Coronary artery (tissue), 2 donors: Measurements from ENCODE around the gene EFEMP1.

Source experiments
- DNase-seq: peaks from one replicate; pipeline ENCODE4 v3.0.0-alpha.2; 2017; ENCODE audit warnings: low spot score
- H3K27ac ChIP-seq, 2 donors: fragments of 200-600 bp; sonication (generic); one replicate each; pipeline ENCODE4 v1.5.1; 2016 to 2019
- H3K4me3 ChIP-seq: fragments of 200-600 bp; sonication (generic); 2 replicates; pipeline ENCODE4 v1.5.1; 2016; ENCODE audit warnings: mild to moderate bottlenecking, moderate library complexity
- CTCF ChIP-seq: fragments of 200-600 bp; sonication (generic); IDR thresholded peaks from one replicate; pipeline ENCODE4 v1.5.1; 2019; ENCODE audit warnings: antibody characterized with exemption

The EFEMP1 gene

GRCh38 chr2:55888936-55889335 is 34.6 kb downstream of the EFEMP1 start:
- Histone ChIP-seq H3K4me3 (no peak overlapping the region), H3K27ac (peak overlapping the region; percentile 65 to 84)
- TF ChIP-seq CTCF: no peak
- no peak for DNase-seq

DNA sequence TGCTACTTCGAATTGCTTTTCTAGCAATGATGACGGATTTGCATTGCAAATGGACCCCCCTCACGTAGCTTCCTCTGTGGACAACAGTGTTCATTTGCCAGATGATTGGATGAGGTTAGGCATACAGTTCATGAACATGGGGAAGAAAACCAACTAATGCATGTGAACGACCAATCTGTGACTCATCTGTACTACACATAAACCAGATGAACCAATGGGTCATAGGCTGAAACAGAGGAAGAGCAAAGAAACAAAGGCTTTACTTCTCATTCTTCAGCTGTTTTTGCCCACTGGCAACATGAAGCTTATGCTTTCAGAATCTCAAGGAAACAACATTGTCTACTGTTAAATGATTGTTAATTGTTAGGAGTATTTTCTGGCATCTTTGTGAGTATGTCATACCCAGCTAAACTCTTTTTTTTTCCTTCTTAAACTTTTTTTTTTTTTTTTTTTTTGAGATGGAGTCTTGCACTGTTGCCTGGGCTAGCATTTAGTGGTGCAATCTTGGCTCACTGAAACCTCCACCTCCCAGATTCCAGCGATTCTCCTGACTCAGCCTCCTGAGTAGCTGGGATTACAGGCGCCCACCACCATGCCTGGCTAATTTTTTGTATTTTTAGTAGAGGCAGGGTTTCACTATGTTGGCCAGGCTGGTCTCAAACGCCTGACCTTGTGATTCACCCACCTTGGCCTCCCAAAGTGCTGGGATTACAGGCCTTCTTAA is 35.5 kb downstream of the EFEMP1 start:
- no peak for TF ChIP-seq CTCF
- no peak for DNase-seq
- Histone ChIP-seq H3K4me3 (no peak overlapping the region), H3K27ac (peak overlapping the region; percentile 65 to 84)

- DNase-seq: no peak
- no peak for TF ChIP-seq CTCF
- Histone ChIP-seq H3K27ac (peak overlapping the region; percentile 65 to 84), H3K4me3 (no peak overlapping the region)
These were observed 36.2 kb downstream of the EFEMP1 start for GRCh38 chr2:55887351-55887750.

DNA sequence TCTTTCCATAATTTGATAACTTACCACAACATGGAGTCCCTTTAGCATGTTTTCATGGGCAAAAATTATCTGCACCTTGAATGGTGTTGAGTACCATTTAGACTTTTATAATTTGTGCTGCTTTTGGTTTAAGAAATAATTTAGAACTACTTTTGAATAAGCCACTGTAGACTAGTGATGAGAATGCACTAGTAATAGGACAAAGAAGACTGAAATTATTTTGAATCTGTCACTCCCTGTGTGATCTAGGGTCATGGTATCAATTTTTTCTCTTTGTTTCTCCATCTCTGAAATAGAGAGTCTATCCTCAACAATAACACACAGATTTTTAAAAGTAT is 37.7 kb downstream of the EFEMP1 start:
- Histone ChIP-seq H3K27ac (peak overlapping the region; percentile 65 to 91), H3K4me3 (no peak overlapping the region)
- TF ChIP-seq CTCF: no peak
- DNase-seq: no peak

- DNase-seq: no peak
- Histone ChIP-seq H3K27ac (peak overlapping the region; percentile 65 to 91), H3K4me3 (no peak overlapping the region)
- TF ChIP-seq CTCF: no peak
These were observed 38.2 kb downstream of the EFEMP1 start for GRCh38 chr2:55885127-55885943.

- DNase-seq: no peak
- H3K27ac ChIP-seq: peak overlapping the region; percentile 65 to 83
- no peak overlapping the region for H3K4me3 ChIP-seq
- TF ChIP-seq CTCF: no peak
These were observed 39.8 kb downstream of the EFEMP1 start for GRCh38 chr2:55883829-55884228.

DNA sequence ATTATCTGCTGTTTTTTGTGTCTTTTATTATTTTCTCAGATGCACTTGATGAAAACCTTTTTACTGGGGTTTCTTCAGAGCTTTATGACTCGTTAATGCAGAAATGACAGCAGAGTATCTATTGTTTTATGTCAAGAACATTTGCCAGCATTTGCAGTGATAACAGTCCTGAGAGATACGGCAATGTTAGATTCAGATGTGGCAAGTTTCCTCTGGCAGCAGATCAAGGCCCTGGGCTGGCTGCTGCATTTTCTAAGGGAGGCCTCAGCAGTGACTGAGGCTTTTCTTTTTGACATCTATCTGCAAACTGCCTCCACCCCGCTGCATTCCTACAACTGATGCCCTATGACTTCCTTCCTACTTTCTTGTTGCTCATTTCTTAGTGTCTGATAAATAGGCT is 40.2 kb downstream of the EFEMP1 start:
- peak overlapping the region; percentile 65 to 83 for H3K27ac ChIP-seq

More for the DNA sequence above, 40.2 kb downstream of the EFEMP1 start:
- DNase-seq: no peak
- TF ChIP-seq CTCF: no peak
- H3K4me3 ChIP-seq: no peak overlapping the region
